CD4-positive, alpha-beta T cell (primary cell): ENCODE results near the gene NDUFA3. TPM values are rescaled to one million over a fixed set of nuclear protein-coding genes. Genes with fewer than 3 reads are reported as not detected.

Experiments
- ATAC-seq: fragments of 200-7000 bp; cut with Tn5 transposase; one replicate; pipeline ENCODE4 v1.10.0; 2022; ENCODE audit warnings: mild to moderate bottlenecking; ENCODE audit not compliant: poor library complexity
- CTCF ChIA-PET: fragments of 350-600 bp; sonication (Branson Sonifier 250); formaldehyde crosslinking; loops from one replicate; lab custom pipeline; 2021; ENCODE audit warnings: antibody characterized with exemption, inconsistent platforms; lab: Charles Lee
- POLR2A ChIA-PET: fragments of 350-600 bp; sonication (Branson Sonifier 250); formaldehyde crosslinking; loops from one replicate; lab custom pipeline; 2021; ENCODE audit warnings: antibody characterized with exemption, inconsistent platforms; lab: Charles Lee
- DNase-seq, 14 experiments: peaks; one replicate each; pipeline ENCODE4 v3.0.0-alpha.2; 2013 to 2020; ENCODE audit warnings: mixed read lengths in 2 of 14
- H3K27ac ChIP-seq, 2 donors: one replicate each; pipeline versions ENCODE4 v1.5.1 to v1.7.0; 2013; ENCODE audit warnings: low read length in 2 of 2, low read depth in 1 of 2, mild to moderate bottlenecking in 1 of 2
- H3K27me3 ChIP-seq, 2 experiments: 1 replicate in 1 of 2; 2 replicates in 1 of 2; pipeline versions ENCODE4 v1.6.1 to v1.7.0; 2013; ENCODE audit warnings: low read length in 2 of 2, control low read depth in 1 of 2, mild to moderate bottlenecking in 1 of 2, moderate library complexity in 1 of 2; ENCODE audit not compliant: insufficient read depth in 2 of 2, control insufficient read depth in 1 of 2
- H3K36me3 ChIP-seq: one replicate; pipeline ENCODE4 v1.6.1; 2013; ENCODE audit warnings: low read length, control low read depth; ENCODE audit not compliant: insufficient read depth
- H3K4me1 ChIP-seq: one replicate; pipeline ENCODE4 v1.6.1; 2013; ENCODE audit warnings: low read length, control low read depth; ENCODE audit not compliant: insufficient read depth
- H3K4me3 ChIP-seq: one replicate; pipeline ENCODE4 v1.5.1; 2013; ENCODE audit warnings: mild to moderate bottlenecking, low read length, moderate library complexity
- H3K9me3 ChIP-seq, 2 experiments: 1 replicate in 1 of 2; 2 replicates in 1 of 2; pipeline versions ENCODE4 v1.6.1 to v1.7.0; 2013; ENCODE audit warnings: low read length in 2 of 2, mild to moderate bottlenecking in 2 of 2, control low read depth in 1 of 2, moderate library complexity in 1 of 2; ENCODE audit not compliant: control insufficient read depth in 1 of 2, insufficient read depth in 1 of 2
- H3K27ac Mint-ChIP-seq: one replicate; pipeline ENCODE4 v1.8.0; 2020; ENCODE audit warnings: mixed read lengths
- H3K27me3 Mint-ChIP-seq: one replicate; pipeline ENCODE4 v1.8.0; 2021; ENCODE audit warnings: mixed read lengths
- H3K36me3 Mint-ChIP-seq: one replicate; pipeline ENCODE4 v1.8.0; 2021; ENCODE audit warnings: low read depth, mixed read lengths
- H3K4me1 Mint-ChIP-seq: one replicate; pipeline ENCODE4 v1.8.0; 2021; ENCODE audit warnings: low read depth, mixed read lengths
- H3K4me3 Mint-ChIP-seq: one replicate; pipeline ENCODE4 v1.8.0; 2020; ENCODE audit warnings: mild to moderate bottlenecking, mixed read lengths
- H3K9me3 Mint-ChIP-seq: one replicate; pipeline ENCODE4 v1.8.0; 2020; ENCODE audit warnings: mixed read lengths
- intact Hi-C, 2 experiments: fragments of 100-400 bp; cut with DNase I in 1 of 2; cut with micrococcal nuclease in 1 of 2; formaldehyde crosslinking; loops; one replicate each; pipeline versions ENCODE4 v1.15.1 to v1.9.0; 2023 to 2025; cut with DNase I, micrococcal nuclease
- total RNA-seq, 174 experiments: library from RNA in 2 of 174; stranded (reverse) in 2 of 174; gene quantifications; one replicate each; pipeline ENCODE4 v1.2.3 and lab custom pipeline; 2021 to 2026
- TF ChIP-seq, protein P1 (sequence below): fragments of 200-600 bp; IDR thresholded peaks from one replicate; pipeline ENCODE4 v1.8.0; 2022; ENCODE audit warnings: antibody characterized with exemption, mild to moderate bottlenecking

The NDUFA3 gene
- total RNA-seq, 2 experiments from 2014 or later = 63.0 to 63.5 TPM

DNA sequence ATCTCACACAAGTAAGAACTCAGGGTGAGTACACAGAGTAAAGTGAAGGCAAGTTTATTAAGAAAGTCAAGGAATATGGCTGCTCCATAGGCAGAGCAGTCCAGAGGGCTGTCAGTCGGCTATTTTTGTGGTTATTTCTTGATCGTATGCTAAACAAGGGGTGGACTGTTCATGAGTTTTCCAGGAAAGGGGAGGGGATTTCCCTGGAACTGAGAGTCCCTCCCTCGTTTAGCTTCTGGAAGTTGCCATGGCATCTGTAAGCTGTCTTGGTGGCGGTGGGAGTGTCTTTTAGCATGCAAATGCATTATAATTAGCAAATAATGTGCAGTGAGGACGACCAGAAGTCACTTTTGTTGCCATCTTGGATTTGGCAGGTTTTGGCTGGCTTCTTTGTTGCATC lies 33.2 kb upstream of the NDUFA3 start:
- no peaks in the 10 kb centered on the region for H3K4me1 ChIP-seq
- intact Hi-C loops = no loop called here
- peaks cover 0 to 12% of the 10 kb centered on the region in 2 experiments for H3K9me3 ChIP-seq
- Mint-ChIP-seq H3K4me3 (no peak overlapping the region), H3K36me3 (no peaks in the 10 kb centered on the region), H3K9me3 (no peaks in the 10 kb centered on the region), H3K27me3 (peaks cover 14% of the 10 kb centered on the region), H3K4me1 (no peaks in the 10 kb centered on the region), H3K27ac (no peak overlapping the region)
- no peaks in the 10 kb centered on the region for H3K36me3 ChIP-seq
- ChIA-PET POLR2A (no interaction called here), CTCF (no interaction called here)
- H3K27me3 ChIP-seq = no peaks in the 10 kb centered on the region
- DNase-seq = no peak
- no peak for ATAC-seq
- TF ChIP-seq, protein P1, sequence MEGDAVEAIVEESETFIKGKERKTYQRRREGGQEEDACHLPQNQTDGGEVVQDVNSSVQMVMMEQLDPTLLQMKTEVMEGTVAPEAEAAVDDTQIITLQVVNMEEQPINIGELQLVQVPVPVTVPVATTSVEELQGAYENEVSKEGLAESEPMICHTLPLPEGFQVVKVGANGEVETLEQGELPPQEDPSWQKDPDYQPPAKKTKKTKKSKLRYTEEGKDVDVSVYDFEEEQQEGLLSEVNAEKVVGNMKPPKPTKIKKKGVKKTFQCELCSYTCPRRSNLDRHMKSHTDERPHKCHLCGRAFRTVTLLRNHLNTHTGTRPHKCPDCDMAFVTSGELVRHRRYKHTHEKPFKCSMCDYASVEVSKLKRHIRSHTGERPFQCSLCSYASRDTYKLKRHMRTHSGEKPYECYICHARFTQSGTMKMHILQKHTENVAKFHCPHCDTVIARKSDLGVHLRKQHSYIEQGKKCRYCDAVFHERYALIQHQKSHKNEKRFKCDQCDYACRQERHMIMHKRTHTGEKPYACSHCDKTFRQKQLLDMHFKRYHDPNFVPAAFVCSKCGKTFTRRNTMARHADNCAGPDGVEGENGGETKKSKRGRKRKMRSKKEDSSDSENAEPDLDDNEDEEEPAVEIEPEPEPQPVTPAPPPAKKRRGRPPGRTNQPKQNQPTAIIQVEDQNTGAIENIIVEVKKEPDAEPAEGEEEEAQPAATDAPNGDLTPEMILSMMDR = no peak
- no peak overlapping the region for H3K27ac ChIP-seq
- no peak overlapping the region for H3K4me3 ChIP-seq

DNA sequence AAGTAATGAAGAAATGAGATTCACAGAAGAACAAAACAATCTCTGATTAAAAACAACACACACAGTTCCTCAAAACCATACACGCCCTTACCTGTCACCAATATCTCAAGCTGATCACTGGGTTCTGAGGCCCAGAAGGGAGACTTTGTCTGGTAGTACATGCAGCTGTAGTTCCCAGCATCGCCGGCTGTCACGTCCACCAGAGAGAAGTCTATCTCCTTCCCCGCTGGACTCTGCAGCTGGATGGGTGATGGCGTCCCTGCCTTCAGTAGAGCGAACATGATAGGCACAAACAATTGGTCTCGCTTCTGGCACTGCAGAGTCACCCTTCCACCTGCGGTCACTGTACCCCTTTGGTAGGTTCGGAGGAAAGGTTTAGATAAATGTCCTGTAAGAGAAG lies 28.8 kb upstream of the NDUFA3 start:
- Mint-ChIP-seq H3K36me3 (no peaks in the 10 kb centered on the region), H3K27ac (no peak overlapping the region), H3K27me3 (peaks cover 9% of the 10 kb centered on the region), H3K4me3 (no peak overlapping the region), H3K9me3 (no peaks in the 10 kb centered on the region), H3K4me1 (no peaks in the 10 kb centered on the region)
- ATAC-seq = no peak
- Histone ChIP-seq H3K9me3 (peaks cover 0 to 13% of the 10 kb centered on the region in 2 experiments), H3K27ac (no peak overlapping the region), H3K27me3 (no peaks in the 10 kb centered on the region), H3K4me3 (no peak overlapping the region), H3K36me3 (no peaks in the 10 kb centered on the region), H3K4me1 (no peaks in the 10 kb centered on the region)
- intact Hi-C loops = no loop called here
- CTCF ChIA-PET = no interaction called here
- DNase-seq = no peak
- TF ChIP-seq, protein P1 = no peak
- POLR2A ChIA-PET = no interaction called here

DNA sequence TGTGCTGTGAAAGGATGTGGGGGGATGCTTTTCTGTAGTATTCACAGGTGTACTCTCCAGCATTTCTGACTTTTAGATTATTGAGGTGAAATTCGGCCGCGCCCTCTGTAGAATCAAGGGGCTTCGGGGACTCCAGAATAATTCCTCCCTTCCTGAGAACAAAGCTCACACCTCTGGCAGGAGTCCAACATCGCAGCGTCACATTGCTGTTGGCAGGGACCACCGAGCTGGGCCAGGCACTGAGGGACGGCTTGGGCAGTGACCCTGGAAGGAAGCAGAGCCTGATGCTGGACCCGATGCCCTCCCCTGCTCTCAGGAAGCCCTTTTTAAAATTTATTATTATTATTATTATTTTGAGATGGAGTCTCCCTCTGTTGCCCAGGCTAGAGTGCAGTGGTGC lies 27.8 kb upstream of the NDUFA3 start:
- no peak overlapping the region for H3K27ac Mint-ChIP-seq
- H3K4me1 Mint-ChIP-seq = no peaks in the 10 kb centered on the region
- H3K27me3 ChIP-seq = no peaks in the 10 kb centered on the region
- H3K36me3 ChIP-seq = no peaks in the 10 kb centered on the region
- no peak overlapping the region for H3K4me3 Mint-ChIP-seq
- H3K27ac ChIP-seq = no peak overlapping the region
- CTCF ChIA-PET = no interaction called here
- H3K36me3 Mint-ChIP-seq = no peaks in the 10 kb centered on the region
- peaks cover 4% of the 10 kb centered on the region for H3K27me3 Mint-ChIP-seq
- no peaks in the 10 kb centered on the region for H3K9me3 Mint-ChIP-seq
- TF ChIP-seq, protein P1 = no peak
- no peak overlapping the region for H3K4me3 ChIP-seq
- POLR2A ChIA-PET = no interaction called here
- H3K4me1 ChIP-seq = no peaks in the 10 kb centered on the region
- DNase-seq = no peak
- intact Hi-C loops = no loop called here
- ATAC-seq = no peak
- H3K9me3 ChIP-seq = peaks cover 0 to 18% of the 10 kb centered on the region in 2 experiments
